Stimulated activated CD8-positive, alpha-beta memory T cell treated with anti-CD3 and anti-CD28 coated beads, Interleukin-4, amount 100 ng/mL, for 4 hours (primary cell): ENCODE results near the gene SFRP5.

Experiments
- DNase-seq, 2 donors: peaks; one replicate each; pipeline ENCODE4 v3.0.0-alpha.2; 2020; ENCODE audit warnings: low read depth in 2 of 2, low spot score in 1 of 2

The SFRP5 gene, protein sequence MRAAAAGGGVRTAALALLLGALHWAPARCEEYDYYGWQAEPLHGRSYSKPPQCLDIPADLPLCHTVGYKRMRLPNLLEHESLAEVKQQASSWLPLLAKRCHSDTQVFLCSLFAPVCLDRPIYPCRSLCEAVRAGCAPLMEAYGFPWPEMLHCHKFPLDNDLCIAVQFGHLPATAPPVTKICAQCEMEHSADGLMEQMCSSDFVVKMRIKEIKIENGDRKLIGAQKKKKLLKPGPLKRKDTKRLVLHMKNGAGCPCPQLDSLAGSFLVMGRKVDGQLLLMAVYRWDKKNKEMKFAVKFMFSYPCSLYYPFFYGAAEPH

DNA sequence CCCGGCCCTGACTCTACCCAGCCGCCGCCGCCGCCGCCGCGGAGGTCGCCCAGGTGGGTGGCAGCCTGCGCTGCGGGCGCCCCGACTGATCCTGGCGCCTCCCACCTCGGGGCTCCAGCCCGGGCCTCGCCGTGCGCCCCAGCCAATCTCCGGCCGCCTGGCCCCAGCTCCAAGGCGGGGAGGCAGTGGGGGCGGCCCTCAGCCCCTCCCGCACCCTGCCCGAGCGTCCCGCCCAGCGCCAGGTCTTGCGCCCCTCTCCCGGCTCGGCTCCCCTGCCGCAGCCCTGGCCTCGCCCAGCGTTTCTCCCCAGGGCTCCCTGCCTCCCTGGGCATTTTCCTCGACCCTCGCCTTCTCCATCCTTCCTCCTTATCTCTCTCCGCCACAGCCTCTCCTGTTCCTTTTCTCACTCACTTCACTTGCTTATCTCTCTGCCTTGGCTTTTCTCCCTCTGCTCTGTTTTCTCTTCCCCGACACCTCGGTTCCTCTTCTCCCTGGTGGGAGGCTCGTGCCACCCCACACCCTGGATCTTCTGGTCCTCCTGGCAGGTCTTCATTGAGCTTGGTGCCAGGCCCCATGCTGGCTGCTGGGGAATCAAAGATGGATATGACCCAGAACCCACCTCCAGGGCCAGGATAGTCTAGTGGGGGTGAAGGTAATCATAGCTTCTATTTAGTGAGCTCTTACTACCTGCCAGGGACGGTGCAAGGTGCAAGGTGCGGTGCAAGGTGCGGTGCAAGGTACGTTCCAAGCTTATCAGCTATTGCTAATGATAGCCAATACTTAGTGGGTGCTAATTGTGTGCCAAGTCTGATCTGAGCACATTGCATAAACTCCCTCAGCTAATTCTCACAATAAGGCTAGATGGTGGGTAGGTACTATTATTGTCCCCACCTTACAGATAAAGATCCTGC is at the start of gene SFRP5:
TSS of gene SFRP5 (minus strand) at position 87 of the 911 bp plus-strand sequence. CDS start 166 bp downstream, outside the sequence.
- no peak for DNase-seq

DNA sequence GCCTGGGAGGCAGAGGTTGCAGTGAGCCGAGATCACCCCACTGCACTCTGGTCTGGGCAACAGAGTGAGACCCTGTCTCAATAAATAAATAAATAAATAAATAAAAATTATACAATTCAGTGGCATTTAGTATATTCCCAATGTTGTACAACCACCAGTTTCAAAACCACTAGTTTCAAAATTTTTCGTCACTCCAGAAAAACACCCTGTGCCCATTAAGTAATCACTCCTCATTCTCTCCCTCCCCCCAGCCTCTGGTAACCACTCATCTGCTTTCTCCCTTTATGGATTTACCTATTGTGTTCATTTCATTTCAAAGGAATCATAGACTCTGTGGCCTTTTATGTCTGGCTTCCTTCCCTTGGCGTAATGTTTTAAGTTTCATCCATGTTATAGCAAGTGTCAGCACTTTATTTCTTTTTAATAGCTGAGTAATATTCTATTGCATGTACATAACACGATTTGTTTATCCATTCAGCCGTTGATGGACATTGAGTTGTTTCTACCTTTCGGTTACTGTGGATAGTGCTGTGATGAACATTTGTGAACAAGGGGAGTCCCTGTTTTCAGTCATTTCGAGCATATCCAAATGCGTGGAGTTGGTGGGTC is 48.4 kb upstream of the SFRP5 start:
- no peak for DNase-seq

DNA sequence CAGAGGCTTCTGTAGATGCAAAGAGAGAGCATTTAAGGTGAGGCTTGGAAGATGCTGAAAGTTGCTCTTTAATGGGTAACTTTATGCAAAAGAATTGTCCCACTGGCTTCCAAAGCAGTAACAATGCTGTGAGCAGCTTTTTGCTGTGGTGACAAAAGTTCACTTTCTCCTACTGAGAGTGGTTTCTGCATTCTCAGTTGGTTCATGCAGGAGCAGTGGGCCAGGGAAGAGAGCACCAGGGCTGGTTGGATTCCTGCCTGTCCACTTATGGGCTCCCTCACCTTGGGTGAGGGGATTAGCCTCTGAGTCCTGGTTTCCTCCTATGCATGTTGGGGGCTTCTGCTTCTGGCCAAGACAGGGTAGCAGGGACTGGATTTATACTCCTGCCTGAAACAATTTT is 46.8 kb upstream of the SFRP5 start:
- no peak for DNase-seq

DNA sequence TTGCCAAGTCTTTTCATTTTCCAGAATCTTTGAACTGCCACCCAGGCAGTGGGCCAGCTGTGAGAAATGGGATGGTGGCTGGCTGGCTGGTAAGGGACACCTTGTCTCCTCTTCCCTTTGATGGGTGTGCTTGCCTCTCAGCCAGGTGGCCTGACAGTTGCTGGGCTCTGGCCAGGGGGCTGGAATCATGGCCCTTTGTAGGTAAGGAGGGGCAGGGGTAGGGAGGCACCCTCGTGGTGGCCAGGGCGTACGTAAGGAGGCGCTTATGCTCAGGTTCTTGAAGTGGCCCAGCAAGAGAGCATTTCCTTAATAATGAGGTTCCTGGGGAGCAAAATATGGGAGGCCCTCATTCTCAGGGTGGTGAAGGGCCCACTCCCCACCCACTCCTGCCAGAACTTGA is 44.8 kb upstream of the SFRP5 start:
- no peak for DNase-seq

DNA sequence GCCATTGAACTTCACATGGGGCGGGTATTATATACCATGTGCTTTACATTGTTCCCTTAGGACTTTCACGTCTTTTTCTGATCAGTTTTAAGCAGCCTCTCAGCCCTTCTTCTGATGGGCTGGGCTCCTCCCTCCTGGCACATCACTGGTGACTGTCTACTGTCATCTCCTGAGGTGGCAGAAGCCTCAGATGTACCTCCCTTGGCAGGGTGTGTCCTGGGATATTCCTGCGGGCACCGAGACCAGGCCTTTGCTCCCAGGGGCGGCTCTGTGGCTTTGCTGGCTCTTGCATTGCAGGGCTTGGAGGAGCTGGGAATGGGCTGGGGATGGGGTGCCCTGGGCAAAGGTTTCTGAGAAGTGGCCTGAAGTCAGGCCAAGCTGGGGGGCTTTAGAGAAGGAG is 43.2 kb upstream of the SFRP5 start:
- no peak for DNase-seq

DNA sequence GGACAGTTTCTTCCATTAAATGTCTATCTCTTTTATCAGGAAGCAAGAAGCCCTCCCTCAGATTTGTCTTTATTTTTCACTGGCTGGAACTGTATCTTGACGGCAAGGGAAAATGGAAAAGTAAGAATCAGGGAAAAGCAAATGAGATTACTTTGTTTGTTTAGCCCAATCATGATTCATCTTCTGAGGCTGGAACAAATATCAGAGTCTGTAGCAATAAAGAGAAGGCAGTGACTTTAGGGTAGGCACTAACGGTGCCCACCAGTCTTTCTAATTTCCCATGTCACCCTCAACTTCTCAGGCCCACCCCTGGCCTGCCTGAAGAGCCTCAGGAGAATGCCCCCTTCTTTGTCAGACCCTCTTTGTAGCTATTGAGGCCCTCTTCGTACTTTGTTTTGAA is 41.5 kb upstream of the SFRP5 start:
- no peak for DNase-seq

DNA sequence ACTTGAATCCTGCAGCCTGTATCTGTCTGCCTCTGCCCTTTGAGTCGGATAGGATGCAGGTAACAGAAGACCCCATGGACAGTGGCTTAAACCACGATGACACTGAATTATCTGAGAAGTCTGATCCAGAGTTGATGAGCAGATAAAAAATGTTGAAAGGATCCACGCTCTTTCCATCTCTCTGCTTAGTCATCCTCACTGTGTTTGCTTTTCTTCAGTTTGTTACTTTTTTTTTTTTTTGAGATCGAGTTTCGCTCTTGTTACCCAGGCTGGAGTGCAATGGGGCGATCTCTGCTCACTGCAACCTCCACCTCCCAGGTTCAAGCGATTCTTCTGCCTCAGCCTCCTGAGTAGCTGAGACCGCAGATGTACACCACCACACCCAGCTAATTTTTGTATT is 40.9 kb upstream of the SFRP5 start:
- no peak for DNase-seq

DNA sequence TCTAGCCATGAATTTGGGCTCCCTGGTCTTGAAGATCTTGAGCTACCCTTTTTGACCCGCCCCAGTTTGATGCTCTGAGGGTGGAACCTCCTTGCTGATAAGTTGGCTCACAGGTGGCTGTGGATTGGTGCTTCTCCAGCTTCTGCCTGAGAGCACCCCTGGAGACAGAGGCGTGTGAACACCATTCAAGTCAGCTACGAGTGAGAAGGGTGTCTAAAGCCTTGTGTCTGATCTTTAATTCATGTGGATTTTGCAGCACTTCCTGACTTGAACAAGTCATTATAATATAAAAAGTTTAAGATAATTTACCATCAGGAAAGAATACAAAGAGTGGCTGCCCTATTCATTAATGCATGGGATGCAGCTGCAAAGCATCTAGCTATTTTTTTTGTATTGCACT is 40.2 kb upstream of the SFRP5 start:
- no peak for DNase-seq

DNA sequence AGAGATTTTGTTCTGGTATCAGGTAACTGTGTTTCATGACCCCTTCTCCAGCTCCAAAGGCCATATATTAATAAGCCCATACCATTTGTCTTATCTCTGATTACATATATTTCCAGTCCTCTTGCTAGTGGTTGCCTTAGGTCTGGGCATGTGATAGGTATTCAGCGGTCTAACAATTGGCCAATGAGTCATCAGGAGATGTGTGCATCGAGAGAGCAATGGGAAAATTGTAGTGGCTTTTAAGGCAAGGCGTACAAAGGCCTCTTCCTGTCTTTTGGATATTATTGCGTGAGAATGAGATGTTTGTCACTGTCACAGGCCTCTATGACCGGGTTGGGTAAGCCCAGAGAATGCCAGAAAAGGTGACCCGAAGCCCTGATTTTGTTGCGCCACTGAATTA is 38.6 kb upstream of the SFRP5 start:
- DNase-seq: no peak

DNA sequence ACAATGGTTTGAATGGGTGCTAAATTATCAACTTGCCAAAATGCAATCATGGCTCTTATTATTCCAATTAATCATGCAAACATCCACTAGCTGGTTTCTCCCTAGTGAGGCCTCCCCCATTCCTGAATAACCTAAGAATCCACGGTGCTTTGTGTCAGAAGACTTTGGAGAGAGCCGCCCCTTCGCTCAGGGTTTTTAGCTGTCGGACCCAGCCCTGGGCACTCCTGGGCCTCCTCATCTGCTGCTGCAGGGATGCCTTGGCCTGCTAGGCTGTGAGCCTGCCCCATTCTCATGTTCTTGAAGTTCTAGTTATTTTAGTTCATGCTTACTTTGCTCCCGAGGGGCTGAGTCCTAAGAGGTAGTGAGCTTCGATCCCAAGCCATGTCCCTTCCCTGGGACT is 34.1 kb upstream of the SFRP5 start:
- no peak for DNase-seq

DNA sequence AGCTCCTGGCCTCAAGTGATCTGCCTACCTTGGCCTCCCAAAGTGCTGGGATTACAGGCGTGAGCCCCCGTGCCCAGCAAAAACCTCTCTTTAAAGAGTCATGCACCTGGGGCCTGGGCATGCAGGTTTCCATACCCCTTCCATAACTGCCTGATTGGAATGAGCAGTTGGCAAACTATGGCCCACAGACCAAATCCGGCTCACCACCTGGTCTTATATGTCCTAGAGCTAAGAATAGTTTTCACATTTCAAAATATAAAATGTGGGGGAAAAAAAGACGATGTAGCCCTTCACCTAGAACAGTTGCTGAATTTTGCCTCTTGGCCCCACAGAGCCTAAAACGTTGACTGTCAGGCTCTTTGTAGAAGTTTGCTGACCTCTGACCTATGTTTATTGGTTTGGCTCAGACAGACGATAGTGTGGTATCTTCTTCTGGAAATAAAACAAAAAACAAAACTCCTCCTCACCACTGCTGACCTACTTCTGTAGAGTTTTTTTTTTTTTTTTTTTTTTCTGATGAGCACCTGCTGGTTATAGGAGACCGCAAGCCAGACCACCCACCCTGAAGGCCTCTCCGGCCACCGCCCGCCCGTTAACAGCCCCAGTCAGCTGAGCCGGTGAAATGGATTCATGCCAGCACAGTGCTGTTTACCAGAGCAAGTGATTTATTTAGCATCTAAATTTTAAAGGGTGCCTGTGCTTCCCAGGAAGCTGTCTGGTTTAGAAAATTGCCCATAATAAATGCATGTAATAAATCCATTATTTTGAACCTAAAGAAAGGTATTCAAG is 33.5 kb upstream of the SFRP5 start:
- no peak for DNase-seq

DNA sequence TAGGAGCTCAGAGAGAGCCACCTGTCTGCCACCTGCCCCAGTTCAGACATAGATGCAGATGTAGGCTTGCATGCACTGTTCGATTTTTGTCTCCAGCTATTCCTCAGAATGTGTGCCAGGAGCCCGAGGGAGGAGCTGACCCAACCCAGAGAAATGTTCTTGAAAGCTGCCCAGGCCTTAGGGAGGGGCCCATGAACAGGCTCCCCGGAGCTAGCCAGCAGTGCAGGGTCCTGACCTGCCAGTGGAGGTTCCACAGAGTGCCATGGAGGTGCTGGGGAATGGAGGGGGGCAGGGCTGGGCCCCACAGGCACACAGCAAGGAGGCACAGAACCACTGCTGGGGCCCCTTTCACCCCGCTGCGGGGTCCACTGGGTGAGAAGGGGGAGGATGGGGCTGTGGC is 29.6 kb upstream of the SFRP5 start:
- DNase-seq: no peak

DNA sequence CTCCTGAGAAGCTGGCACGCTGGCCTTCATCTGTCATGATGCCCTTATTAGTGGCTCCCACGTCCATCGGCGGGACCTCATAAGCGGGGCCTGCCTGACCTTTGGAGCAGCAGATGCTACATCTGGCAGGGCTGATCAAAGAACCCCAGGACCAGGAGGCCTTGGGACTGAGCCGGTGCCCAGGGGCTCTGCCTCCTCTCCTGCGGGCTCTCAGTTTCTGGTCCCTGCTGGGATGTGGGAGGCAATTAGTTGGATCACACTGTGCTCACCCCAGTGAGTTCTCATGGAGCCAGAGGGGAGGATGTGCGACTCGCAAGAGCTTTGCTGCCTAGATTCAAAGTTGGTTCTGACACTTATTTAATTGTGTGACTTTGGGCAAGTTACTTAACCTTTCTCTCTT is 28.7 kb upstream of the SFRP5 start:
- DNase-seq: no peak

DNA sequence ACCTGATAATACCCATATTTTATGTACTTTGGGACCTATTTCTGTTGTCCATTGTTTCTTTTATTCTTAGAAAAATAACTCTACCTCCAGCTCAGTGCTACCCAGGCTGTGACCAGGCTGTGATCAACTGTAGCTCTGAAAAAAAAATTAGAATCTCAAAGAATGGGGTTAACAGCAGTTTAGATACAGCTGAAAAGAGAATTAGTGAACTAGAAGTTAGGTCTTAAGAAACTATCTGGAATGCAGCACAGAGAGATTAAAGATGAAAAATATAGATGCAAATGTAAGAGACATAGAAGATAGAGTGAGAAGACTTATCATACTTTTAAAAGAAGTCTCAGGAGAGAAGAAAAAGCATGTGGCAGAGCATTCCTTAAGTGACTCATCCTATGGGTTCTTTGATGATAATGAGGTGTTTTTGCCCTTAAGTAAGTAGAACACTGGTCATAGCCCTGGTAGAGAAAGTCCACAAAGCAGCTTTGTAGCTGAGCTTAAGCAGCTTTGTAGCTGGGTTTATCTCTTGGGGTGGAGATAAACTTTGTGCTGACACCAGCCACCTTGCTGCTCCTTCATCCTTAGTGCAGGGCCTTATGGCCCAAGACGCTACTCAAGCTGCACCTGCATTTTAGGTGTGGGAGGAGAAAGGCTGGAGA is 27.3 kb upstream of the SFRP5 start:
- no peak for DNase-seq

DNA sequence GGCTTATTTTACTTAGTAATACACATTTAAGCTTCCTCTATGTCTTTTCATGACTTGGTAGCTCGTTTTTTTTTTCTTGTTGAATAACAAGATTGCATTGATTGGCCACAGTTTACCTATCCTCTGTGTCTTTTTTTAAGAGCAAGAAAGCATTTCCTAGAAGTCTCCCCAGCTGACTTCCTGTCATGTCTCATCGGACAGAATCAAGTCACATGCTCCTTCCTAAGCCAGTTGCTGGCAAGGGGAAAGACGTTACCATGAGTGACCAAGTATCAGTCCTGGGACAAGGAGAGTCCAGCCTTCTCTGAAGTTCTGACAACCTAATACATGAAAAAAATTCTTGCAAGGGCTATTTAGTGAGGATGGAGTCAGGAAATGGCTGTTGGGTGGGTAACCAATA is 24.9 kb upstream of the SFRP5 start:
- peak in 1 of 2 donors; percentile 2 for DNase-seq

DNA sequence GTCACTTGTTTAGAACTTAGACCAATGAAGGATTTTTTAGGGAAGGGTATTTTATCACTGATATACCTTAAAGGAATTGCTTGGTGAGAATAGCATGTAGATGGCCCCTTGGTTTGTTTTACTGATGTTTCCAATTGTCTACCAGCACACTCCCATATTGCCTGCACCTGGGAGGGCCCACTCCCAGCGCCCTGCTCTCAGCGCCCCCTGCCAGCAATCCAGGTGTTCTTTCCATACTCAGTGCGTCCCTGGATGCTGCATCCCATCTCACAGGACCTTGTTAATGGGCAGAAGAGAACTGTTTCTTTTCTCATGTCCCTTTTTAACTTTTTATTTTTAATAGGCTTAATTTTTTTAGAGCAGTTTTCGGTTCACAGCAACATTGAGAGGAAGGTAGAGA is 24.1 kb upstream of the SFRP5 start:
- DNase-seq: no peak

DNA sequence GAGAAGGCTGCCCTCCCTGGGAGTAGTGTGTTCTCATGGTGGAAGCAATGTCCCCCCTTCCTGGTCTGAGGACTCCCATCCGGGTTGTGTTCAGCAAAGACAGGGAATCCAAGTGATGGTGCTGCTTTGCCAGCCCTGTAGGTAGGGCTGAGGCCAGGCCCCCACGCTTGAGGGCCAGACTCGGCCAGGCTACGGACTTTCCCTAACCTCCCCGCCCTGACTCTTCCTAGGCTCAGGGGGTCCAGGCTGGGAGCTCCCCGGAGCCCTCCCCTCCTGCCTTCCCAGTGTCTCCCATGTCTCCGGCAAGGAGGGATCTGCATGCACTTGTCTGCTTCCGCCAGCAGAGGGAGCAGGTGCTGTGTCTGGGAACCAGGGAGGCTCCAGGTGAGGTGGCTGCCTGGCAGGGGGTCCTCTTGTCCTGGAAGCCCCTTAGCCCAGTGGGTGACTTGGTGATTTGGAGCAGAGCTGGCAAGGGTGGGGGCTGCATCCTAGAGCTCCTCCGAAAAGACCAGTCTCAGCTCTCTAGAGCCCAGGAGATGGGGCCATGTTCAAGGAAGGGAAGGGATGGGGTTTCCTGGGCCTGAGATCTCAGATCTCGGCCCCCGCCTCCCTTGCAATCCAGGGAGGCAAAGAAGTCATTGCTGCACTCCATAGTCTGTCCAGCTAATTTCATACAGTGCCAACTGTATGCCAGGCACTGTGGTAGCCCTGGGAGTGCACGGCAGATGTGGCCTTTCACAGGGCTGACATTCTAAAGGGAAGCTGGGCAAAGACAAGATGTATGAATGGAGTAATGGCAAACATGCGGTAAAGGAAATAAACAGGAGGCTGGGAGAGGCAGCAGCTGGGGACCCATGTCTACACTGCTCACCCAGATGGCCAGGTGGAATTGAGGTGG is 20.3 kb upstream of the SFRP5 start:
- peak; percentile 30 to 48 for DNase-seq

DNA sequence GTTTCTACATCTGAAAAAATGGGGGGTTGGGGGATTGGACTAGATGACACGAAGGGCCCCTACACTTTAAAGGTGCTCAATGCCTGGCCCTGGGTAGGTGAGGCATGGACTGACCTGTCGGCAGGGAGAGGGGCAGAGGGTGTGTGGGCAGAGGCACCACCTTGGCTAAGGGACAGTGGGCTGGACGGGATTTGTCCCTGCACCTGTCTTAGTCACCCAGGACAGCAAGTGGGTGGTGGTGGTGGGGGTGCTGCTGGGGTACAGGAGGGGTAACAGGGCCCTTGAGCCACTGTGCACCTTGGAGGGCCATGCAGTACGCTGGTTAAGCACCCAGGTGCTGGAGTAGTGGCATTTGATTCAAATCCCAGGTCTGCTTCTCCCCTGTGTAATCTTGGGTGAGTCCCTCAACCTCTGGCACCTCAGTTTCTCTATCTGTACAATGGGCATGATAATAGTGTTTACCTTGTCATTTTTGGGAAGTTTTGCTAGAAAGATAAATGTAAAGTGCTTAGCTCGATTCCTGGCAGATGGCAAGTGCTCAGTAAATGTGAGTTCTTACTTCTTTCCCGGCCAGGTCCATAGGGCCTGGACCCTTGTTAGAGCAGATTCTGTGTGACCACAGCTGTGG is 18.1 kb upstream of the SFRP5 start:
- no peak for DNase-seq
